ENCODE measurements around the gene OVCA2. TPM values are rescaled to one million over a fixed set of nuclear protein-coding genes. Genes with fewer than 3 reads are reported as not detected.
"Not testable (repeated sequence)": the region's sequence is repeated elsewhere in the genome, so short reads cannot be mapped to it uniquely, and the experiment has no call there.

OVCA2 gene
- total RNA-seq, 1 experiment from 2014 or later: 24.6 TPM

GRCh38 chr17:2012499-2012898, 29.3 kb upstream of the OVCA2 start:
- WGBS (ENCODE audit: extremely low coverage, insufficient read length, low lambda C conversion rate): no CpG with 5 or more reads among the region's 4 CpGs
- H3K27me3 Mint-ChIP-seq (ENCODE audit: low read depth): peaks cover 81% of the 10 kb centered on the region
- Histone ChIP-seq H3K4me2 (ENCODE audit: insufficient read depth, insufficient read length, low read length) (no peak overlapping the region), H3K23me2 (ENCODE audit: insufficient read length, low read depth, low read length, poor library complexity, severe bottlenecking) (no peaks in the 10 kb centered on the region), H4K5ac (ENCODE audit: insufficient read length, low read depth, low read length) (no peak overlapping the region), H4K91ac (ENCODE audit: insufficient read length, low read depth, low read length) (no peak overlapping the region), H2AK5ac (ENCODE audit: insufficient read length, low read length) (no peak overlapping the region), H3K14ac (ENCODE audit: insufficient read depth, low read length) (no peak overlapping the region), H3T11ph (ENCODE audit: low read length) (no peak overlapping the region), H3K9me3 (ENCODE audit: control insufficient read depth, low read depth, low read length) (no peaks in the 10 kb centered on the region), H3K4ac (ENCODE audit: low read depth, low read length) (no peak overlapping the region), H3K9ac (ENCODE audit: extremely low read depth, insufficient read length, low read length) (no peak overlapping the region), H2BK12ac (ENCODE audit: insufficient read length, low read depth, low read length) (no peak overlapping the region), H3K56ac (ENCODE audit: insufficient read length, low read depth, low read length) (no peak overlapping the region), H4K8ac (replicated peaks; ENCODE audit: insufficient read length, low read depth, low read length) (no peak overlapping the region), H3K4me1 (ENCODE audit: insufficient read depth, low read length) (no peaks in the 10 kb centered on the region; the same call in 1 of the 2 replicates), H2BK20ac (ENCODE audit: low read depth, low read length, poor library complexity, severe bottlenecking) (no peak overlapping the region), H3K79me1 (ENCODE audit: insufficient read depth, low read depth, low read length, poor library complexity, severe bottlenecking) (no peaks in the 10 kb centered on the region), H2BK15ac (ENCODE audit: low read depth, low read length) (no peak overlapping the region), H3K27me3 (ENCODE audit: insufficient read depth, low read length) (no peaks in the 10 kb centered on the region; the same call in 1 of the 2 replicates), H3K18ac (ENCODE audit: insufficient read length, low read depth, low read length) (no peak overlapping the region), H4K20me1 (ENCODE audit: control insufficient read depth, insufficient read depth, insufficient read length) (peaks cover 2% of the 10 kb centered on the region), H3K23ac (ENCODE audit: insufficient read length, low read depth, low read length) (no peak overlapping the region), H2BK5ac (ENCODE audit: insufficient read length, low read length) (no peak overlapping the region), H2AFZ (ENCODE audit: low read length) (no peak overlapping the region), H3K27ac (ENCODE audit: insufficient read length, low read depth, low read length) (no peak overlapping the region), H3K79me2 (ENCODE audit: insufficient read depth, low read length) (no peaks in the 10 kb centered on the region), H2BK120ac (ENCODE audit: low read depth, low read length, poor library complexity, severe bottlenecking) (no peak overlapping the region)
- H3K27ac Mint-ChIP-seq: no peak overlapping the region
- DNase-seq: no peak
- TF ChIP-seq CTCF (conservative IDR thresholded peaks at IDR 0.05): no peak
- peak overlapping the region in 1 of 2 experiments; percentile 18; a peak in 1 of 5 replicates for H3K4me3 Mint-ChIP-seq
- no peaks in the 10 kb centered on the region; a peak in 2 of 5 replicates for H3K9me3 Mint-ChIP-seq
- H3K36me3 Mint-ChIP-seq (ENCODE audit: insufficient read depth in 1 of 3, low read depth in 3 of 3): no peaks in the 10 kb centered on the region
- peaks cover 14 to 21% of the 10 kb centered on the region in 2 experiments for H3K4me1 Mint-ChIP-seq

- not testable (repeated sequence) for H3K14ac ChIP-seq (ENCODE audit: insufficient read depth, low read length); H3K4me2 ChIP-seq (ENCODE audit: insufficient read depth, insufficient read length, low read length); H3K23me2 ChIP-seq (ENCODE audit: insufficient read length, low read depth, low read length, poor library complexity, severe bottlenecking); H2BK120ac ChIP-seq (ENCODE audit: low read depth, low read length, poor library complexity, severe bottlenecking); H3K23ac ChIP-seq (ENCODE audit: insufficient read length, low read depth, low read length); H3K27ac ChIP-seq (ENCODE audit: insufficient read length, low read depth, low read length); H2BK15ac ChIP-seq (ENCODE audit: low read depth, low read length); H3K79me2 ChIP-seq (ENCODE audit: insufficient read depth, low read length); H3K4me1 ChIP-seq (ENCODE audit: insufficient read depth, low read length); H3K27ac Mint-ChIP-seq; H3K56ac ChIP-seq (ENCODE audit: insufficient read length, low read depth, low read length); H3K27me3 ChIP-seq (ENCODE audit: insufficient read depth, low read length); H3K9me3 Mint-ChIP-seq; H4K20me1 ChIP-seq (ENCODE audit: control insufficient read depth, insufficient read depth, insufficient read length); H3K36me3 Mint-ChIP-seq (ENCODE audit: insufficient read depth in 1 of 3, low read depth in 3 of 3); H3K79me1 ChIP-seq (ENCODE audit: insufficient read depth, low read depth, low read length, poor library complexity, severe bottlenecking); H4K91ac ChIP-seq (ENCODE audit: insufficient read length, low read depth, low read length); H2BK20ac ChIP-seq (ENCODE audit: low read depth, low read length, poor library complexity, severe bottlenecking); H3K9ac ChIP-seq (ENCODE audit: extremely low read depth, insufficient read length, low read length); H3K18ac ChIP-seq (ENCODE audit: insufficient read length, low read depth, low read length); H2BK5ac ChIP-seq (ENCODE audit: insufficient read length, low read length); H3T11ph ChIP-seq (ENCODE audit: low read length); H3K9me3 ChIP-seq (ENCODE audit: control insufficient read depth, low read depth, low read length); H3K4ac ChIP-seq (ENCODE audit: low read depth, low read length); H4K8ac ChIP-seq (replicated peaks; ENCODE audit: insufficient read length, low read depth, low read length); H3K4me3 Mint-ChIP-seq; H2AFZ ChIP-seq (ENCODE audit: low read length); DNase-seq; H4K5ac ChIP-seq (ENCODE audit: insufficient read length, low read depth, low read length); H2BK12ac ChIP-seq (ENCODE audit: insufficient read length, low read depth, low read length); H2AK5ac ChIP-seq (ENCODE audit: insufficient read length, low read length)
- no CpG with 5 or more reads among the region's 6 CpGs for WGBS (ENCODE audit: extremely low coverage, insufficient read length, low lambda C conversion rate)
- Mint-ChIP-seq H3K4me1 (peaks cover 14 to 21% of the 10 kb centered on the region in 2 experiments), H3K27me3 (ENCODE audit: low read depth) (peaks cover 88% of the 10 kb centered on the region)
Observed at GRCh38 chr17:2013220-2013993, 28.4 kb upstream of the OVCA2 start.

All from H9 (cell line).